SK-N-SH (cell line): ENCODE results near the gene CDKL4. TPM values are rescaled to one million over a fixed set of nuclear protein-coding genes. Genes with fewer than 3 reads are reported as not detected.

ENCODE experiments used
- CTCF ChIA-PET: fragments of 300-600, 350-600 bp; formaldehyde crosslinking; extraction: SDS; loops from one replicate; lab custom pipeline; 2021; lab: Yijun Ruan, JAX
- POLR2A ChIA-PET: fragments of 350-600 bp; sonication (Branson Sonifier 250); formaldehyde crosslinking; extraction: SDS; loops from one replicate; lab custom pipeline; 2020; ENCODE audit warnings: antibody characterized with exemption, inconsistent platforms; lab: Yijun Ruan, JAX
- DNase-seq: peaks from one replicate; pipeline ENCODE4 v3.0.0; 2012
- H2AFZ ChIP-seq: fragments of 200-600 bp; sonication (generic); 2 replicates; pipeline ENCODE4 v1.8.1; 2016; ENCODE audit warnings: antibody characterized with exemption, mild to moderate bottlenecking, low read depth
- H3F3A ChIP-seq: fragments of 200-600 bp; sonication (generic); replicated peaks from 2 replicates; pipeline ENCODE3; 2016; ENCODE audit warnings: antibody characterized with exemption, mild to moderate bottlenecking; ENCODE audit not compliant: insufficient read depth
- H3K27ac ChIP-seq, 2 experiments: fragments of 200-500 bp in 1 of 2; fragments of 200-600 bp in 1 of 2; sonication (Bioruptor generic) in 1 of 2; sonication (generic), shearing (Covaris generic) in 1 of 2; 2 replicates each; pipeline versions ENCODE4 v1.5.1 to v1.6.1; 2014 to 2016; ENCODE audit warnings: low read depth in 2 of 2, inconsistent platforms in 1 of 2, low read length in 1 of 2, mild to moderate bottlenecking in 1 of 2, mixed read lengths in 1 of 2
- H3K27me3 ChIP-seq: fragments of 200-600 bp; sonication (generic), shearing (Covaris generic); 2 replicates; pipeline ENCODE4 v1.6.1; 2016; ENCODE audit warnings: mixed run types; ENCODE audit not compliant: insufficient read depth
- H3K36me3 ChIP-seq, 2 experiments: fragments of 200-500 bp in 1 of 2; fragments of 200-600 bp in 1 of 2; sonication (Bioruptor generic) in 1 of 2; sonication (generic) in 1 of 2; replicated peaks in 1 of 2; 2 replicates each; pipeline versions ENCODE3 to v1.5.1; 2014 to 2016; ENCODE audit warnings: low read length in 1 of 2, mild to moderate bottlenecking in 1 of 2; ENCODE audit not compliant: insufficient read depth in 2 of 2, control insufficient read depth in 1 of 2
- H3K4me1 ChIP-seq, 2 experiments: fragments of 200-500 bp in 1 of 2; fragments of 200-600 bp in 1 of 2; sonication (Bioruptor generic) in 1 of 2; sonication (generic), shearing (Covaris generic) in 1 of 2; 2 replicates each; pipeline versions ENCODE4 v1.5.1 to v1.6.1; 2014 to 2016; ENCODE audit warnings: low read depth in 1 of 2, low read length in 1 of 2, mixed run types in 1 of 2; ENCODE audit not compliant: insufficient read depth in 2 of 2, control insufficient read depth in 1 of 2
- H3K4me2 ChIP-seq: fragments of 200-600 bp; sonication (generic), shearing (Covaris generic); 2 replicates; pipeline ENCODE4 v1.6.1; 2017; ENCODE audit warnings: mixed run types
- H3K4me3 ChIP-seq, 2 experiments: fragments of 200-500 bp in 1 of 2; fragments of 200-600 bp in 1 of 2; sonication (Bioruptor generic) in 1 of 2; sonication (generic), shearing (Covaris generic) in 1 of 2; 2 replicates each; pipeline versions ENCODE4 v1.5.1 to v1.8.1; 2014 to 2016; ENCODE audit warnings: low read depth in 2 of 2, inconsistent platforms in 1 of 2, low read length in 1 of 2, mild to moderate bottlenecking in 1 of 2, mixed read lengths in 1 of 2, moderate library complexity in 1 of 2
- H3K79me2 ChIP-seq: fragments of 200-600 bp; sonication (generic); 2 replicates; pipeline ENCODE4 v1.8.1; 2017; ENCODE audit warnings: mild to moderate bottlenecking; ENCODE audit not compliant: insufficient read depth
- H3K9ac ChIP-seq: fragments of 200-600 bp; sonication (generic); 2 replicates; pipeline ENCODE4 v1.6.1; 2017; ENCODE audit warnings: mixed run types
- H3K9me2 ChIP-seq: fragments of 200-600 bp; sonication (generic); 2 replicates; pipeline ENCODE4 v1.6.1; 2017; ENCODE audit warnings: mixed run types
- H3K9me3 ChIP-seq: fragments of 200-600 bp; sonication (generic); 2 replicates; pipeline ENCODE4 v1.6.1; 2017; ENCODE audit warnings: mixed run types, mild to moderate bottlenecking, moderate library complexity
- H4K20me1 ChIP-seq: fragments of 200-600 bp; sonication (generic); 2 replicates; pipeline ENCODE4 v1.6.1; 2017; ENCODE audit warnings: mild to moderate bottlenecking, mixed run types; ENCODE audit not compliant: insufficient read depth
- ELF1 ChIP-seq: IDR thresholded peaks from 2 replicates; pipeline ENCODE4 v1.4.0; 2012
- FOXM1 ChIP-seq: IDR thresholded peaks from 2 replicates; pipeline ENCODE4 v1.4.0; 2012; ENCODE audit warnings: low read depth, mild to moderate bottlenecking
- MXI1 ChIP-seq: IDR thresholded peaks from 2 replicates; pipeline ENCODE4 v1.6.1; 2012; ENCODE audit warnings: mild to moderate bottlenecking, low read depth, low read length, improper control_type of control experiment
- NFIC ChIP-seq: IDR thresholded peaks from 2 replicates; pipeline ENCODE4 v1.4.0; 2012; ENCODE audit warnings: borderline replicate concordance
- REST ChIP-seq: IDR thresholded peaks from 2 replicates; pipeline ENCODE4 v1.6.1; 2012; ENCODE audit warnings: mild to moderate bottlenecking, low read depth, low read length, moderate library complexity
- RFX5 ChIP-seq: IDR thresholded peaks from 2 replicates; pipeline ENCODE4 v1.6.1; 2012; ENCODE audit warnings: mild to moderate bottlenecking, improper control_type of control experiment, low read length
- SMC3 ChIP-seq: IDR thresholded peaks from 2 replicates; pipeline ENCODE4 v1.6.1; 2012; ENCODE audit warnings: low read depth, low read length, improper control_type of control experiment
- TCF12 ChIP-seq: IDR thresholded peaks from 2 replicates; pipeline ENCODE4 v1.4.0; 2012
- TEAD4 ChIP-seq: IDR thresholded peaks from 2 replicates; pipeline ENCODE4 v1.4.0; 2012; ENCODE audit warnings: mild to moderate bottlenecking, borderline replicate concordance; ENCODE audit not compliant: insufficient read depth
- WGBS: methylation state at CpG from one replicate; pipeline ENCODE4 v1.1.6; 2017; ENCODE audit warnings: low lambda C conversion rate; 5-methylcytosine and 5-hydroxymethylcytosine counted together
- polyA plus RNA-seq, 3 experiments: library from polyadenylated mRNA; depleted of rRNA; stranded (reverse); fragments of >200 nt; gene quantifications; 2 replicates each; pipeline ENCODE4 v1.2.3, GENCODE V29; 2012
- TF ChIP-seq, protein P1 (sequence below): IDR thresholded peaks from 2 replicates; pipeline ENCODE4 v1.4.0; 2012; ENCODE audit warnings: low read depth, borderline replicate concordance
- TF ChIP-seq, protein P2 (sequence below): IDR thresholded peaks from 2 replicates; pipeline ENCODE4; 2012

Gene CDKL4
- polyA plus RNA-seq, 1 of the 3 experiments (the other 2 are of a cell fraction), result 0.81 TPM

DNA sequence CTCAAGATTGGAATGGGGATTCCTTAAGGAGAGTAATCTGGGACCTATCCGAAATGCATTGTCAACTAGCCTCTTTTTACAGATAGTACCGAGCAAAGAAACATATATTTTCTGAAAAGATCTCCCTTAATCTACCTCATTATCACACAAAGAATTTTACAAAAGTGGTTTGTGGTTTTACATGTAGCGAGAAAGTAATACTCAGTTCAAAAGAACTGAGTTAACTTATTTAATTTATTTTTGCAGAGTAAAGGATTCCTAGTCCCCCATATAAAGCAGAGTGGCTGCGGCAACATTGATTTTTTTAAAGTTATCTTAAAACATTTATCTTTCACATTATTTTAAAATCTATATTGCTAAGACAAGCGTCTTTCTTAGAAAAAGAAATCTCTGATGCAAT, 107.0 kb downstream of the CDKL4 start:
- Histone ChIP-seq H3K79me2 (no peaks in the 10 kb centered on the region), H4K20me1 (no peaks in the 10 kb centered on the region)
- POLR2A ChIA-PET, result no interaction called here

DNA sequence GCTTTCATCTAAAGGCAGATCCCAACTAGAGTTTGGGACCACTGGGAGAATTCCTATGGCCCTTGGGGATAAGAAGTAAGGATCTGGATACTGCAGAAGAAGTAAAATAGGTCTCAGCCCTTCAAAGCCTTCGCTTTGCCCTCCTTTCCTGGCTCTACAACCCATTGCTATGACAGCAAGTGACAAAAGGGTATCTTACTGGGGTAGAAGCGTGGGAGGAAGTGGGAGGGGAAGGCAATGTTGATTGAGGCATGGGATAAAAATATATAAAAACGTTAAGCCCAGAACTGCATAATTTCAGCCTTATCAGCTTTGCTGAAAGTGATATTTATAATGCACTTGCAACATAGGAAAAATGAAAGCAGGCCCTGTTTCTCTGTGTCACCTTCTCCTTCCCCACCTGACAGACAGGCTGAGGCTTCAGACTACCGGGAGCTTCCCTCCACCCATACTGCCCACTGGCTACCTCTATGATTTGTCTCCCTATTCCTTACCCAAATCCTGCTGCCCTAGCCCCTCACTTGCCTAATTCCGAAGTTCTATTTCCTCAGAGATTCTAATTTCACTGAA, 108.0 kb downstream of the CDKL4 start:
- H2AFZ ChIP-seq, result no peak overlapping the region
- DNase-seq, result no peak
- no peak overlapping the region for H3K4me2 ChIP-seq
- peaks cover 4% of the 10 kb centered on the region in 2 experiments; a peak in 2 of 4 replicates for H3K4me1 ChIP-seq
- H3K27me3 ChIP-seq, result no peaks in the 10 kb centered on the region
- H3K27ac ChIP-seq, result no peak overlapping the region
- H3F3A ChIP-seq, result no peaks in the 10 kb centered on the region
- H3K36me3 ChIP-seq, result no peaks in the 10 kb centered on the region
- TF ChIP-seq NFIC, result no peak
- CTCF ChIA-PET, result interaction anchor here (0.8 to 4.0 kb wide), 2 partner anchors 11 to 94 kb away, joined by 3 to 14 read pairs; no protein-coding TSS in a partner anchor
- POLR2A ChIA-PET, result no interaction called here
- 72% methylated on average over 5 of the region's 5 CpGs for WGBS
- no peaks in the 10 kb centered on the region for H3K79me2 ChIP-seq
- H3K9me2 ChIP-seq, result no peaks in the 10 kb centered on the region
- H3K4me3 ChIP-seq, result no peak overlapping the region
- no peaks in the 10 kb centered on the region for H3K9me3 ChIP-seq
- H4K20me1 ChIP-seq, result no peaks in the 10 kb centered on the region
- H3K9ac ChIP-seq, result no peak overlapping the region

More for the DNA sequence above, 107.0 kb downstream of the CDKL4 start:
- TF ChIP-seq, protein P1, sequence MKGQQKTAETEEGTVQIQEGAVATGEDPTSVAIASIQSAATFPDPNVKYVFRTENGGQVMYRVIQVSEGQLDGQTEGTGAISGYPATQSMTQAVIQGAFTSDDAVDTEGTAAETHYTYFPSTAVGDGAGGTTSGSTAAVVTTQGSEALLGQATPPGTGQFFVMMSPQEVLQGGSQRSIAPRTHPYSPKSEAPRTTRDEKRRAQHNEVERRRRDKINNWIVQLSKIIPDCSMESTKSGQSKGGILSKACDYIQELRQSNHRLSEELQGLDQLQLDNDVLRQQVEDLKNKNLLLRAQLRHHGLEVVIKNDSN, result no peak
- TF ChIP-seq FOXM1, result no peak
- no peak overlapping the region for H2AFZ ChIP-seq
- H3K9me3 ChIP-seq, result no peaks in the 10 kb centered on the region
- H3K4me2 ChIP-seq, result no peak overlapping the region
- H3K9me2 ChIP-seq, result no peaks in the 10 kb centered on the region
- no peak overlapping the region for H3K9ac ChIP-seq
- WGBS, result 93% methylated on average over 5 of the region's 5 CpGs
- H3K27me3 ChIP-seq, result no peaks in the 10 kb centered on the region
- H3K4me1 ChIP-seq, result peaks cover 8 to 9% of the 10 kb centered on the region in 2 experiments; a peak in 3 of 4 replicates
- DNase-seq, result no peak
- H3K36me3 ChIP-seq, result no peaks in the 10 kb centered on the region
- no peaks in the 10 kb centered on the region for H3F3A ChIP-seq
- no peak overlapping the region for H3K27ac ChIP-seq
- H3K4me3 ChIP-seq, result no peak overlapping the region
- CTCF ChIA-PET, result interaction anchor here (0.6 to 1.5 kb wide), 5 partner anchors 8 to 91 kb away, joined by 3 to 5 read pairs (median 3); no protein-coding TSS in a partner anchor

- no peaks in the 10 kb centered on the region for H3K9me3 ChIP-seq
- H2AFZ ChIP-seq, result no peak overlapping the region
- no peak overlapping the region for H3K9ac ChIP-seq
- no peak overlapping the region for H3K4me2 ChIP-seq
- ChIA-PET POLR2A (interaction anchor here (0.6 kb wide), 1 partner anchor 244 kb away, joined by 3 read pairs; no protein-coding TSS in a partner anchor), CTCF (interaction anchor here (0.6 to 4.0 kb wide), 6 partner anchors 9 to 73 kb away, joined by 3 to 14 read pairs (median 4); partner anchors contain the start of gene SOS1)
- H3K36me3 ChIP-seq, result no peaks in the 10 kb centered on the region
- H3K79me2 ChIP-seq, result no peaks in the 10 kb centered on the region
- H3K27ac ChIP-seq, result no peak overlapping the region
- no peaks in the 10 kb centered on the region for H3F3A ChIP-seq
- 80% methylated on average over 3 of the region's 3 CpGs for WGBS
- no peaks in the 10 kb centered on the region for H3K9me2 ChIP-seq
- H4K20me1 ChIP-seq, result no peaks in the 10 kb centered on the region
- H3K27me3 ChIP-seq, result no peaks in the 10 kb centered on the region
- TF ChIP-seq, protein P2, sequence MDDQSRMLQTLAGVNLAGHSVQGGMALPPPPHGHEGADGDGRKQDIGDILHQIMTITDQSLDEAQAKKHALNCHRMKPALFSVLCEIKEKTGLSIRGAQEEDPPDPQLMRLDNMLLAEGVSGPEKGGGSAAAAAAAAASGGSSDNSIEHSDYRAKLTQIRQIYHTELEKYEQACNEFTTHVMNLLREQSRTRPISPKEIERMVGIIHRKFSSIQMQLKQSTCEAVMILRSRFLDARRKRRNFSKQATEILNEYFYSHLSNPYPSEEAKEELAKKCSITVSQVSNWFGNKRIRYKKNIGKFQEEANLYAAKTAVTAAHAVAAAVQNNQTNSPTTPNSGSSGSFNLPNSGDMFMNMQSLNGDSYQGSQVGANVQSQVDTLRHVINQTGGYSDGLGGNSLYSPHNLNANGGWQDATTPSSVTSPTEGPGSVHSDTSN, result no peak
- TF ChIP-seq MXI1 (no peak), ELF1 (no peak), TCF12 (no peak), REST (no peak), NFIC (no peak), SMC3 (no peak), RFX5 (no peak), TEAD4 (no peak)
- H3K4me3 ChIP-seq, result no peak overlapping the region
- DNase-seq, result no peak
- peaks cover 0 to 1% of the 10 kb centered on the region in 2 experiments; a peak in 1 of 4 replicates for H3K4me1 ChIP-seq
These were observed 110.4 kb downstream of the CDKL4 start for GRCh38 chr2:39133215-39133851.
